ENCODE measurements around the gene TUBA1C. TPM values are rescaled to one million over a fixed set of nuclear protein-coding genes. Genes with fewer than 3 reads are reported as not detected.
A peak's percentile ranks its signal among the peaks of the same experiment; 100 is the strongest.

Gene TUBA1C
- polyA plus RNA-seq, 2 donors = 299 to 1,124 TPM

- Histone ChIP-seq H3K27ac (ENCODE audit: low read depth in 2 of 2, low read length in 1 of 2) (no peak overlapping the region), H3K4me1 (ENCODE audit: control insufficient read depth in 2 of 2, insufficient read depth in 2 of 2, low read length in 1 of 2) (peaks cover 0 to 33% of the 10 kb centered on the region in 2 donors), H3K4me3 (ENCODE audit: low read depth in 1 of 2, low read length in 2 of 2) (no peak overlapping the region), H3K36me3 (ENCODE audit: control insufficient read depth in 2 of 2, insufficient read depth in 2 of 2, low read length in 1 of 2) (no peaks in the 10 kb centered on the region), H3K27me3 (ENCODE audit: control insufficient read depth in 1 of 2, insufficient read depth in 2 of 2, low read length in 2 of 2) (peaks cover 0 to 27% of the 10 kb centered on the region in 2 donors), H3K9me3 (ENCODE audit: control insufficient read depth in 2 of 2, insufficient read depth in 1 of 2, low read depth in 1 of 2, low read length in 1 of 2) (peaks cover 0 to 5% of the 10 kb centered on the region in 2 donors)
- 78 to 83% methylated on average over 8 of the region's 8 CpGs for WGBS, 2 donors
These were observed 29.4 kb downstream of the TUBA1C start for GRCh38 chr12:49294086-49294803.

DNA sequence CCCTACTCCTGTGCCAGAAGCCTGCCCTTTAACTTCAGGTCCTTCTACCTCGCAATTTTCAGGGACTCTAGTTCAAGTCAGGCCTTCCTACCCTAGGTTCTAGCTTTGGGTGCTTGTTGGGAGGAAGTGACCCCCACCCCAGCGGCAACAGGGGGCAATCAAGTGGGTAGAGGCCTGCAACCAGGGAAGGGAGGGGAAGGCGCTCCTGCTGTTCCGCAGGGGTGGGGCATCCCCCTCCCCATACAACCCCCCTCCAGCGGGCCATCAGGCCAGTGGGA is 29.9 kb downstream of the TUBA1C start:
- WGBS, 2 donors = 58 to 78% methylated on average over 4 to 5 of the region's 5 CpGs
- peaks cover 0 to 27% of the 10 kb centered on the region in 2 donors for H3K27me3 ChIP-seq (ENCODE audit: control insufficient read depth in 1 of 2, insufficient read depth in 2 of 2, low read length in 2 of 2)
- H3K4me3 ChIP-seq (ENCODE audit: low read depth in 1 of 2, low read length in 2 of 2) = no peak overlapping the region
- H3K4me1 ChIP-seq (ENCODE audit: control insufficient read depth in 2 of 2, insufficient read depth in 2 of 2, low read length in 1 of 2) = peaks cover 0 to 33% of the 10 kb centered on the region in 2 donors
- no peak overlapping the region for H3K27ac ChIP-seq (ENCODE audit: low read depth in 2 of 2, low read length in 1 of 2)
- H3K9me3 ChIP-seq (ENCODE audit: control insufficient read depth in 2 of 2, insufficient read depth in 1 of 2, low read depth in 1 of 2, low read length in 1 of 2) = peaks cover 0 to 5% of the 10 kb centered on the region in 2 donors
- no peaks in the 10 kb centered on the region for H3K36me3 ChIP-seq (ENCODE audit: control insufficient read depth in 2 of 2, insufficient read depth in 2 of 2, low read length in 1 of 2)

DNA sequence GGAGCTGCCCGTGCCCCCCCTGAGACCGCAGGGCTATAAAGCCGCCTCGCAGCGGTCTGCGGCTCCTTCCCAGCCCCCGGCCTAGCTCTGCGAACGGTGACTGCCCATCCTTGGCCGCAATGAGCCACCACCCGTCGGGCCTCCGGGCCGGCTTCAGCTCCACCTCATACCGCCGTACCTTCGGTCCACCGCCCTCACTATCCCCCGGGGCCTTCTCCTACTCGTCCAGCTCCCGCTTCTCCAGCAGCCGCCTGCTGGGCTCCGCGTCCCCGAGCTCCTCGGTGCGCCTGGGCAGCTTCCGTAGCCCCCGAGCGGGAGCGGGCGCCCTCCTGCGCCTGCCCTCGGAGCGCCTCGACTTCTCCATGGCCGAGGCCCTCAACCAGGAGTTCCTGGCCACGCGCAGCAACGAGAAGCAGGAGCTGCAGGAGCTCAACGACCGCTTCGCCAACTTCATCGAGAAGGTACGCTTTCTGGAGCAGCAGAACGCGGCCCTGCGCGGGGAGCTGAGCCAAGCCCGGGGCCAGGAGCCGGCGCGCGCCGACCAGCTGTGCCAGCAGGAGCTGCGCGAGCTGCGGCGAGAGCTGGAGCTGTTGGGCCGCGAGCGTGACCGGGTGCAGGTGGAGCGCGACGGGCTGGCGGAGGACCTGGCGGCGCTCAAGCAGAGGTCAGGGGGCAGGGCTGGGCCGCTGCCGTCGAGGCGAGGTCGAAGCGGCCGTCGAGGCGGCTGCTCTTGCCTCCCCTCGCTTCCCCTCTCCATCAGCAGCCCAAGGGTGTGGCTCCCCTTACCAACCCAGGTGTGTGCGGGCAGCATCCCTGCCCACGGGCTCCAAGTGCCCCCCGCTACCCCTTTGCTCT is 30.4 kb downstream of the TUBA1C start, which contains the start of gene PRPH:
PRPH (plus strand) TSS at position 66 of the 855 bp plus-strand sequence; CDS start at position 120, 54 bp downstream.
- H3K4me1 ChIP-seq (ENCODE audit: control insufficient read depth in 2 of 2, insufficient read depth in 2 of 2, low read length in 1 of 2) = peaks cover 0 to 33% of the 10 kb centered on the region in 2 donors
- 11 to 14% methylated on average over 73 to 82 of the region's 82 CpGs for WGBS, 2 donors
- peaks cover 0 to 27% of the 10 kb centered on the region in 2 donors for H3K27me3 ChIP-seq (ENCODE audit: control insufficient read depth in 1 of 2, insufficient read depth in 2 of 2, low read length in 2 of 2)

GRCh38 chr12:49296034-49296835 is 31.4 kb downstream of the TUBA1C start:
- Histone ChIP-seq H3K27me3 (ENCODE audit: control insufficient read depth in 1 of 2, insufficient read depth in 2 of 2, low read length in 2 of 2) (peaks cover 0 to 27% of the 10 kb centered on the region in 2 donors), H3K4me1 (ENCODE audit: control insufficient read depth in 2 of 2, insufficient read depth in 2 of 2, low read length in 1 of 2) (peaks cover 0 to 33% of the 10 kb centered on the region in 2 donors), H3K4me3 (ENCODE audit: low read depth in 1 of 2, low read length in 2 of 2) (peak overlapping the region in 1 of 2 donors; percentile 2), H3K9me3 (ENCODE audit: control insufficient read depth in 2 of 2, insufficient read depth in 1 of 2, low read depth in 1 of 2, low read length in 1 of 2) (peaks cover 0 to 5% of the 10 kb centered on the region in 2 donors), H3K27ac (ENCODE audit: low read depth in 2 of 2, low read length in 1 of 2) (no peak overlapping the region), H3K36me3 (ENCODE audit: control insufficient read depth in 2 of 2, insufficient read depth in 2 of 2, low read length in 1 of 2) (no peaks in the 10 kb centered on the region)
- 20 to 21% methylated on average over 49 to 54 of the region's 54 CpGs for WGBS, 2 donors

More for the DNA sequence above, 30.4 kb downstream of the TUBA1C start, which contains the start of gene PRPH:
- Histone ChIP-seq H3K4me3 (ENCODE audit: low read depth in 1 of 2, low read length in 2 of 2) (no peak within 1 kb of the TSS), H3K36me3 (ENCODE audit: control insufficient read depth in 2 of 2, insufficient read depth in 2 of 2, low read length in 1 of 2) (no peaks in the 10 kb centered on the region), H3K9me3 (ENCODE audit: control insufficient read depth in 2 of 2, insufficient read depth in 1 of 2, low read depth in 1 of 2, low read length in 1 of 2) (peaks cover 0 to 5% of the 10 kb centered on the region in 2 donors), H3K27ac (ENCODE audit: low read depth in 2 of 2, low read length in 1 of 2) (no peak within 1 kb of the TSS)

GRCh38 chr12:49296836-49297694 is 32.2 kb downstream of the TUBA1C start:
- Histone ChIP-seq H3K4me1 (ENCODE audit: control insufficient read depth in 2 of 2, insufficient read depth in 2 of 2, low read length in 1 of 2) (peaks cover 0 to 33% of the 10 kb centered on the region in 2 donors), H3K27me3 (ENCODE audit: control insufficient read depth in 1 of 2, insufficient read depth in 2 of 2, low read length in 2 of 2) (peaks cover 0 to 27% of the 10 kb centered on the region in 2 donors), H3K27ac (ENCODE audit: low read depth in 2 of 2, low read length in 1 of 2) (no peak overlapping the region), H3K4me3 (ENCODE audit: low read depth in 1 of 2, low read length in 2 of 2) (peak overlapping the region; percentile 2 to 34), H3K36me3 (ENCODE audit: control insufficient read depth in 2 of 2, insufficient read depth in 2 of 2, low read length in 1 of 2) (no peaks in the 10 kb centered on the region), H3K9me3 (ENCODE audit: control insufficient read depth in 2 of 2, insufficient read depth in 1 of 2, low read depth in 1 of 2, low read length in 1 of 2) (peaks cover 0 to 5% of the 10 kb centered on the region in 2 donors)
- whole genome bisulfite sequencing, 2 donors = 4 to 5% methylated on average over 68 to 77 of the region's 77 CpGs

DNA sequence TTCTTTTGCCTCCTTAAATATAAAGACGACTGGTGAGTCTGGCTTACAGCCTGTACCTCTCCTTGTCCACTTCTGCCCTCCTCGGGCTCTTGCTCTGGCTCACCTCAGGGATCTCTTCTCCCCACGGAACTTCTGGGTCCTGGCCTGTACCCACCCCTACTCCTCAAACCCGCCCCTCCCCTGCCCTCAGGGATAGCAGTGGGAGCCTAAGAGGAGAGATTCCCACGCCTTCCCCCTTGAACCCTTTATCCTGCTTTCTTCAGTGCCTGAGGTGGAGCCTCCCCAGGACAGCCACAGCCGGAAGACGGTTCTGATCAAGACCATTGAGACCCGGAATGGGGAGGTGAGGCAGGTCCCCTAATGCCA is 32.8 kb downstream of the TUBA1C start:
- no peaks in the 10 kb centered on the region for H3K36me3 ChIP-seq (ENCODE audit: control insufficient read depth in 2 of 2, insufficient read depth in 2 of 2, low read length in 1 of 2)
- H3K27ac ChIP-seq (ENCODE audit: low read depth in 2 of 2, low read length in 1 of 2) = no peak overlapping the region
- H3K9me3 ChIP-seq (ENCODE audit: control insufficient read depth in 2 of 2, insufficient read depth in 1 of 2, low read depth in 1 of 2, low read length in 1 of 2) = peaks cover 0 to 5% of the 10 kb centered on the region in 2 donors
- no peak overlapping the region for H3K4me3 ChIP-seq (ENCODE audit: low read depth in 1 of 2, low read length in 2 of 2)
- H3K4me1 ChIP-seq (ENCODE audit: control insufficient read depth in 2 of 2, insufficient read depth in 2 of 2, low read length in 1 of 2) = peaks cover 0 to 33% of the 10 kb centered on the region in 2 donors
- peaks cover 0 to 27% of the 10 kb centered on the region in 2 donors for H3K27me3 ChIP-seq (ENCODE audit: control insufficient read depth in 1 of 2, insufficient read depth in 2 of 2, low read length in 2 of 2)
- WGBS, 2 donors = 23 to 29% methylated on average over 8 of the region's 8 CpGs

GRCh38 chr12:49298160-49298559 is 33.3 kb downstream of the TUBA1C start:
- WGBS, 2 donors = 49 to 52% methylated on average over 6 of the region's 6 CpGs
- peaks cover 0 to 27% of the 10 kb centered on the region in 2 donors for H3K27me3 ChIP-seq (ENCODE audit: control insufficient read depth in 1 of 2, insufficient read depth in 2 of 2, low read length in 2 of 2)

DNA sequence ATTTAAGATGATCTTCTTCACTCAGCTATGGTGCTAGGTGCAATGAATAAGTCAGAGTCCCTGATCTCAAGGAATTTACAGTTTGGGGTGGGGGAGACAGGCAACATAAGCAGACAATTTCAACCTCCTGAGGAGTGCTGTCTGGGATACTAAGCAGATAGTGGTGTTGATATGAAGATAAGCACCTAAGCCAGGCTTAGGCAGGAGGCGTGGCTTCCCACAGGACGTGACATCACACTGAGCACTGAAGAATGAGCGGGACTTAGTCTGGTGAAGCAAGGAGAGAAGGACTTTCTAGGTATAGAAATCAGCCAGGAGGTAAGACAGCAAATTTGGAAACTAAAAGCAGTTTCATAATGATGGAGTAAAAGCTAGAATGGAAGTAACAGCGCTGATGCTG is 36.9 kb downstream of the TUBA1C start:
- peaks cover 0 to 16% of the 10 kb centered on the region in 2 donors for H3K27me3 ChIP-seq (ENCODE audit: control insufficient read depth in 1 of 2, insufficient read depth in 2 of 2, low read length in 2 of 2)
- H3K27ac ChIP-seq (ENCODE audit: low read depth in 2 of 2, low read length in 1 of 2) = no peak overlapping the region
- 65 to 81% methylated on average over 4 of the region's 4 CpGs for WGBS, 2 donors
- H3K4me3 ChIP-seq (ENCODE audit: low read depth in 1 of 2, low read length in 2 of 2) = no peak overlapping the region
- H3K9me3 ChIP-seq (ENCODE audit: control insufficient read depth in 2 of 2, insufficient read depth in 1 of 2, low read depth in 1 of 2, low read length in 1 of 2) = peaks cover 0 to 5% of the 10 kb centered on the region in 2 donors
- peaks cover 0 to 6% of the 10 kb centered on the region in 2 donors for H3K4me1 ChIP-seq (ENCODE audit: control insufficient read depth in 2 of 2, insufficient read depth in 2 of 2, low read length in 1 of 2)
- H3K36me3 ChIP-seq (ENCODE audit: control insufficient read depth in 2 of 2, insufficient read depth in 2 of 2, low read length in 1 of 2) = no peaks in the 10 kb centered on the region

More at GRCh38 chr12:49298160-49298559, 33.3 kb downstream of the TUBA1C start:
- peaks cover 0 to 5% of the 10 kb centered on the region in 2 donors for H3K9me3 ChIP-seq (ENCODE audit: control insufficient read depth in 2 of 2, insufficient read depth in 1 of 2, low read depth in 1 of 2, low read length in 1 of 2)
- H3K4me1 ChIP-seq (ENCODE audit: control insufficient read depth in 2 of 2, insufficient read depth in 2 of 2, low read length in 1 of 2) = peaks cover 0 to 29% of the 10 kb centered on the region in 2 donors
- H3K27ac ChIP-seq (ENCODE audit: low read depth in 2 of 2, low read length in 1 of 2) = no peak overlapping the region
- no peak overlapping the region for H3K4me3 ChIP-seq (ENCODE audit: low read depth in 1 of 2, low read length in 2 of 2)
- no peaks in the 10 kb centered on the region for H3K36me3 ChIP-seq (ENCODE audit: control insufficient read depth in 2 of 2, insufficient read depth in 2 of 2, low read length in 1 of 2)
